NCI-H187 treated with DMSO at 0.1 percent for 48 hours (cell line): ENCODE measurements around the gene C2orf78.

Experiments
- DNase-seq: peaks from one replicate; lab custom pipeline; 2025; lab: John Stamatoyannopoulos, UW

Gene C2orf78

DNA sequence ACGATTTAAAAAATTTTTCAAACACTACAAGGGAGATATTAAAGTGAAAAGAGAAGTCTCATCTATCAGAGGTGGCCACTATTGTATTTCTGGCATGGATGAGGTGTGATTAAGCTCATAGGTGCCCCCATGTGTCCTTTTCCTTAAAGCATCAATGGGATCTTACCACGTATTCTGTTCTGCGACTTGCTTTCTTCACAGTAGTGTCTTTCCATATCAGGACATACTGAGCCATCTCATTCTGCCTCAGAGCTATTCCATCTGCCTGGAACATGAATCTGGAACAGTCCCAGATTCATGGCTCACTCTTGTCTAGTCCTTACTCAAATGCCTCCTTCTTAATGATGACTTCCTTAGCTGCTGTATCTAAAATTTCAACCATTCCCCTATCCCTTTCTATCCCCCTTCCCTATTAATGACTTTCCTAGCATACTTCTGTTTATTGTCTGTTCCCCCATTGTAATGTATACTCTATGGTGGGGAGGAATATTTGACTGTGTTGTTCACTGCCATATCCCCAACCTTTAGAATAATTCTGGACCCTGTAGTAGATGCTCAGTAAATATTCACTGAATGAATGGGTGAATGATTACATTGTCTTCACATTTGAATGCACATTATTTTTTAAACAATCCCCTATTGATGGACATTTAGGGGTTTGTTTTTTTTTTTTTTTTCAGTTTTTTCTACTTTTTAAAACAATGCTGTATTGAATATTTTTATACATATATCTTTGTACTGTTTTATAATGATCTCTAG lies 55.8 kb downstream of the C2orf78 start:
- DNase-seq = no peak

GRCh38 chr2:73841912-73842738 lies 58.1 kb downstream of the C2orf78 start:
- DNase-seq = no peak

- DNase-seq = no peak
Measured at GRCh38 chr2:73842739-73843019, 58.7 kb downstream of the C2orf78 start.

DNA sequence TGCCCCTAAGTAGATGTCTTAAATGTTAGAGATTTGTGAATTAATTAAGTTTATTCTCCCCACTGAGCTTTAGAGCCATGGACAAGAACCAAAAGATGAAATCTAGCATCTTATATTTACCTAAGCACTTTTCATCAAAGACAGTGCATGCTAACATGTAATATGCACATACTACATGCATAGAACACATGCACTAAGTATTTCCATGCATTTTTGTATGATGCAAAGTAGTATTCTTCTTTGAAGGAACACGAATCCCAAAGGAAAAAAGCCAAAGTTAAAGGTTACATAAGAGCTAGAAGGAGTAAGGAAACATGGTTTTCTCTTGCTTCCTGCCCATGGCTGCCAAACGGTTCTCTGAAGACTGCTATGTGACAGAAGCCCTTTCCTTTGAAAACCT lies 60.1 kb downstream of the C2orf78 start:
- DNase-seq = no peak

GRCh38 chr2:73850009-73850408 lies 66.0 kb downstream of the C2orf78 start:
- no peak for DNase-seq

GRCh38 chr2:73851274-73851673 lies 67.3 kb downstream of the C2orf78 start:
- no peak for DNase-seq

- no peak for DNase-seq
Measured at GRCh38 chr2:73852020-73852419, 68.0 kb downstream of the C2orf78 start.

GRCh38 chr2:73855526-73855925 lies 71.5 kb downstream of the C2orf78 start:
- no peak for DNase-seq

DNA sequence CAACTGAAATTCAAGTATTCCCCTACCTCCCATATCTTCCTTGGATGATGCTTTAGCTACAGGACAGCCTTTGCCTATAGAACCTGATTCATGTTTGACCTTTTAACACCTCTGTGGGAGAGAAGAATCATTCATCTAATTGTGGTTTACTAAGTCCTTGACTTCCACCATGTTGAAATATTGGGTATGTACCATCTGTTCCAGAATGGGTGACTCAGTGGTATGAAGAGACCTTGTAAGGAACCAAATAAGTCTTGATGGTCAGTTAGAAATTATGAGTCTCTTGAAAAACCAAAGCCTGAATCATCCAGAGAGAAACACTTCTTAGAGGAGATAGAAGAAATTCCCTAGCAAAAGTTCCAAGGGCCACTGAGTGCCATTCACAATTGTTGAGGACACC lies 72.2 kb downstream of the C2orf78 start:
- DNase-seq = no peak

GRCh38 chr2:73859721-73860586 lies 76.0 kb downstream of the C2orf78 start:
- DNase-seq = no peak

DNA sequence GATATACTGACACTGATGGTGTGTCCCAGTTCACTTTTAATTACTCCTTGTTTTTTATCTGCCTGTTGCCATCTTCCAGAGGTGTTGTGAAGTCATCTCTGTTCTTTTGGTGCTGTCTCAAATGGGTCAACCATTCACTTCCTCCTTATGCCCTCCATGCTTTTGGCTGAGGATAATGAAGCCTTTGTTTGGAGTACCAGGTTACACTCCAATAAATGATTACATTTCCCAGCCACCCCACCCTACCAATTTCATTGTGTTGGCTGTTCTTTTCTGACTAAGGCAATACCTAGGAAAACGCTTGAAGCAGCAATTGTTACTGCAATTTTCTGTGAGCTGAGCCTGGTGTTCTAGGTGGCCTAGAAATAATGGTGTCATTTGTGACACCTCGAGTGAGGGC lies 79.0 kb downstream of the C2orf78 start:
- no peak for DNase-seq
